Upper lobe of right lung (tissue), 1 donor: ENCODE data around the gene SLFN14. TPM values are rescaled to one million over a fixed set of nuclear protein-coding genes. Genes with fewer than 3 reads are reported as not detected.
A peak's percentile ranks its signal among the peaks of the same experiment; 100 is the strongest.
"Not testable (repeated sequence)": the region's sequence is repeated elsewhere in the genome, so short reads cannot be mapped to it uniquely, and the experiment has no call there.

Experiments used
- ATAC-seq: fragments of 200-7000 bp; cut with Tn5 transposase; one replicate; pipeline ENCODE4 v1.9.1; 2020; ENCODE audit warnings: mild to moderate bottlenecking, moderate library complexity
- DNase-seq: peaks from one replicate; pipeline ENCODE4 v3.0.0-alpha.2; 2020
- H3K27ac ChIP-seq: fragments of 200-600 bp; one replicate; pipeline ENCODE4 v1.8.0; 2022
- H3K27me3 ChIP-seq: fragments of 200-600 bp; one replicate; pipeline ENCODE4 v1.8.0; 2022; ENCODE audit warnings: mild to moderate bottlenecking
- H3K36me3 ChIP-seq: fragments of 200-600 bp; one replicate; pipeline ENCODE4 v1.8.0; 2022
- H3K4me1 ChIP-seq: fragments of 200-600 bp; one replicate; pipeline ENCODE4 v1.8.0; 2022
- H3K4me3 ChIP-seq: fragments of 200-600 bp; one replicate; pipeline ENCODE4 v1.8.0; 2022; ENCODE audit warnings: mild to moderate bottlenecking
- H3K9me3 ChIP-seq: fragments of 200-600 bp; one replicate; pipeline ENCODE4 v1.8.0; 2022
- intact Hi-C: fragments of 100-400 bp; cut with DNase I; formaldehyde crosslinking; loops from one replicate; pipeline ENCODE4 v1.11.0; 2022
- total RNA-seq: library from RNA; stranded (reverse); fragmentation: NEBNext Ultra II Directional; extraction: Animal tissue kit (Norgen Biotek cat#: 25700); gene quantifications from one replicate; pipeline ENCODE4 v1.2.1, GENCODE V29; 2021
- TF ChIP-seq, protein P1 (sequence below): fragments of 200-600 bp; IDR thresholded peaks from one replicate; pipeline ENCODE4 v1.8.0; 2022; ENCODE audit warnings: antibody characterized with exemption
- donor health status: DM: no; HTN: yes; CAD: no; lungs with severe emphysema.

The SLFN14 gene
- total RNA-seq, 1 donor from 2014 or later = not detected

DNA sequence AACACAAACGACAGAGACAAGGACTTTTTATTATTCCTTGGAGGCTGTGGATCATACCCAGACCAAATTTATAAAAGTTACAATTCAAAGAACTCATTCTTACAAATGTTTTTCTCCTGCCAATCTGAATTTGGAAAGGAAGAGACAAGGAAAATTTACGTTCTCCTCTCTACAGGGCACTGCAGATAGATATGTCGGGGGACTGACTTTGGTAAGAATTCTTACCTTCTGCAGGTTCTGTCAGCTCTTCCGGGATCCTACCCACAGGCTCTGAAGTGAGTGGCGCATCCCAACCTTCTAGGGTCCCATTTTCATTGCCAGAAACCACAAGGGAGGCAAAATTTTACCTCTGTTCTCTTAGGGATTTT is 21.0 kb downstream of the SLFN14 start:
- intact Hi-C loops = loop anchor here (10.0 kb wide), 1 partner anchor 365 kb away; no protein-coding TSS in a partner anchor
- TF ChIP-seq, protein P1, sequence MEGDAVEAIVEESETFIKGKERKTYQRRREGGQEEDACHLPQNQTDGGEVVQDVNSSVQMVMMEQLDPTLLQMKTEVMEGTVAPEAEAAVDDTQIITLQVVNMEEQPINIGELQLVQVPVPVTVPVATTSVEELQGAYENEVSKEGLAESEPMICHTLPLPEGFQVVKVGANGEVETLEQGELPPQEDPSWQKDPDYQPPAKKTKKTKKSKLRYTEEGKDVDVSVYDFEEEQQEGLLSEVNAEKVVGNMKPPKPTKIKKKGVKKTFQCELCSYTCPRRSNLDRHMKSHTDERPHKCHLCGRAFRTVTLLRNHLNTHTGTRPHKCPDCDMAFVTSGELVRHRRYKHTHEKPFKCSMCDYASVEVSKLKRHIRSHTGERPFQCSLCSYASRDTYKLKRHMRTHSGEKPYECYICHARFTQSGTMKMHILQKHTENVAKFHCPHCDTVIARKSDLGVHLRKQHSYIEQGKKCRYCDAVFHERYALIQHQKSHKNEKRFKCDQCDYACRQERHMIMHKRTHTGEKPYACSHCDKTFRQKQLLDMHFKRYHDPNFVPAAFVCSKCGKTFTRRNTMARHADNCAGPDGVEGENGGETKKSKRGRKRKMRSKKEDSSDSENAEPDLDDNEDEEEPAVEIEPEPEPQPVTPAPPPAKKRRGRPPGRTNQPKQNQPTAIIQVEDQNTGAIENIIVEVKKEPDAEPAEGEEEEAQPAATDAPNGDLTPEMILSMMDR = no peak
- ATAC-seq = no peak
- peaks cover 60% of the 10 kb centered on the region for H3K4me1 ChIP-seq
- H3K4me3 ChIP-seq = peak overlapping the region; percentile 32
- H3K9me3 ChIP-seq = no peaks in the 10 kb centered on the region
- DNase-seq = no peak
- H3K27ac ChIP-seq = peak overlapping the region; percentile 83
- H3K36me3 ChIP-seq = no peaks in the 10 kb centered on the region
- no peaks in the 10 kb centered on the region for H3K27me3 ChIP-seq

- Histone ChIP-seq H3K4me3 (peak within 1 kb of the TSS; percentile 38), H3K27me3 (no peaks in the 10 kb centered on the region), H3K36me3 (no peaks in the 10 kb centered on the region), H3K4me1 (peaks cover 49% of the 10 kb centered on the region), H3K27ac (peak within 1 kb of the TSS; percentile 72), H3K9me3 (no peaks in the 10 kb centered on the region)
- peak; percentile 24 for ATAC-seq
- DNase-seq = no peak
- intact Hi-C loops = loop anchor here (10.0 kb wide), 1 partner anchor 363 kb away; no protein-coding TSS in a partner anchor
- TF ChIP-seq, protein P1 = no peak
Measured at GRCh38 chr17:35537601-35538141, 22.9 kb downstream of the SLFN14 start, which contains the start of gene SLFN12L. TSS of gene SLFN12L (minus strand) at chr17:35537678. CDS start at chr17:35522364, 15,314 bp downstream.

- Histone ChIP-seq H3K36me3 (no peaks in the 10 kb centered on the region), H3K4me1 (peaks cover 46% of the 10 kb centered on the region), H3K9me3 (no peaks in the 10 kb centered on the region), H3K27me3 (no peaks in the 10 kb centered on the region), H3K27ac (peak overlapping the region; percentile 72), H3K4me3 (peak overlapping the region; percentile 38)
- no peak for ATAC-seq
- TF ChIP-seq, protein P1 = no peak
- intact Hi-C loops = loop anchor here (10.0 kb wide), 1 partner anchor 362 kb away; no protein-coding TSS in a partner anchor
- DNase-seq = no peak
Measured at GRCh38 chr17:35536664-35537171, 23.9 kb downstream of the SLFN14 start.

DNA sequence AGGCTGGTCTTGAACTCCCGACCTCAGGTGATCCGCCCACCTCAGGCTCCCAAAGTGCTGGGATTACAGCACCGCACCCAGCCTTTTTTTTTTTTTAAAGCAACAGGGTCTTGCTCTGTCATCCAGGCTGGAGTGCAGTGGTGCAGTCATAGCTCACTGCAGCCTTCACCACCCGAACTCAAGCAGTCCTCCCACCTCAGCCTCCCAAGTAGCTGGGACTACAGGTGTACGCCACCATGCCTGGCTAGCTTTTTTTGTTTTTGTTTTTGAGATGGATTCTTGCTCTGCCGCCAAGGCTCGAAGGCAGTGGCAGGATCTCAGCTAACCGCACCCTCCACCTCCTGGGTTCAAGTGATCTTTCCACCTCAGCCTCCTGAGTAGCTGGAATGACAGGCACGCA is 25.2 kb downstream of the SLFN14 start:
- Histone ChIP-seq H3K27ac (peak overlapping the region; percentile 6), H3K4me1 (peaks cover 39% of the 10 kb centered on the region)

DNA sequence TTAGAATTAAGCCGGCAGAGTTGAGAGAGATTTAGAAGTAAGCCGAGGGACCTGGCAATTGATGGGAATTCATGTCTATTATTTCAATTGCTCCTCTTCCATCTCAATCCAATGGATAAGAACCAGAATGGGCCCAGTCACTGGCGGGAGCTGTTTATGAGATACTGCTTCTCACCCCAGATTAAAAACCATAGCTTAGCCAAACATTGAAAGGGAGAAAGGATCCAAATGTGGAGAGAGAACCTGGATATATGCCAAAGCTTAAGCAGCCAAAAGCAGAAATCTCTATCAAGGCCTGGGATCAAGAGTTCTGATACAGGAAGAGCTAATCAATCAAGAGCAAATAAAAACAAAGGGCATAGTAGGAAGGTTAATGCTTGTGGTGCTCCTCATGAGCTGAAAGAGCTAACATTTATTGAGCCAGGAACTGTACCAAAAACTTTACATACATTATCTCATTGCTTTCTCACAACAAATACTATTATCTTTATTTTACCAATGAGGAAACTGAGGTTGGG is 26.0 kb downstream of the SLFN14 start:
- intact Hi-C loops = loop anchor here (5.0 to 10.0 kb wide), 2 partner anchors 222 to 360 kb away; no protein-coding TSS in a partner anchor
- TF ChIP-seq, protein P1 = no peak
- Histone ChIP-seq H3K9me3 (no peaks in the 10 kb centered on the region), H3K27ac (no peak overlapping the region), H3K36me3 (no peaks in the 10 kb centered on the region), H3K27me3 (no peaks in the 10 kb centered on the region), H3K4me1 (peaks cover 31% of the 10 kb centered on the region), H3K4me3 (peak overlapping the region; percentile 38)
- ATAC-seq (no peak), DNase-seq (no peak)

More for the DNA sequence above, 25.2 kb downstream of the SLFN14 start:
- not testable (repeated sequence) for H3K36me3 ChIP-seq, ATAC-seq, H3K27me3 ChIP-seq, DNase-seq, H3K9me3 ChIP-seq
- intact Hi-C loops = loop anchor here (10.0 kb wide), 1 partner anchor 361 kb away; no protein-coding TSS in a partner anchor
- peak overlapping the region; percentile 38 for H3K4me3 ChIP-seq

DNA sequence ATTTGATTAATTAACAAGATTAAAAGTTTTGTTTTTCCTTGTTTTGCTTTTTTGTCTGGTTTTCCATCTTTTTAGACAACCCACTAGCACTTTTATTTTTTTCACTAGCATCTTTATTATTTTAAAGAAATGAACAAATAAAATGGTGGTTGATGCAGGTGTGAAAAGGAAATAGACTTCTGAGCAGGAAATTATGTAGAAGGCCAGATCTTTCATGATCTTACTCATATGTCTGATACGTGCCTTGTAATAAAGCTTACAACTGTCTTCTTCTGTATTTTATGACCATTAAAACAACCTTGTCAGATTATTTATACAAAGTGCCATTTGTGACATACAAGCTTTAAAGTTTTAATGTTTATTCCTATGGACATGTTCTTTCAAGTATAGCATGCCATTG is 29.5 kb downstream of the SLFN14 start:
- Histone ChIP-seq H3K4me1 (peaks cover under 1% of the 10 kb centered on the region), H3K36me3 (no peaks in the 10 kb centered on the region), H3K27ac (no peak overlapping the region), H3K4me3 (no peak overlapping the region), H3K9me3 (no peaks in the 10 kb centered on the region), H3K27me3 (no peaks in the 10 kb centered on the region)
- no peak for DNase-seq
- ATAC-seq = no peak
- TF ChIP-seq, protein P1 = no peak
- intact Hi-C loops = loop anchor here (5.0 to 10.0 kb wide), 2 partner anchors 219 to 356 kb away; no protein-coding TSS in a partner anchor
